ENCODE results near the gene FOXP3.

The FOXP3 gene

GRCh38 chrX:49227726-49228125, 36.8 kb downstream of the FOXP3 start:
- Mint-ChIP-seq H3K9me3 (peaks cover 6% of the 10 kb centered on the region), H3K27ac (no peak overlapping the region), H3K4me3 (no peak overlapping the region), H3K27me3 (peaks cover 24% of the 10 kb centered on the region), H3K4me1 (peaks cover 18% of the 10 kb centered on the region), H3K36me3 (no peaks in the 10 kb centered on the region)
- ATAC-seq = no peak

GRCh38 chrX:49226946-49227345, 37.6 kb downstream of the FOXP3 start:
- Mint-ChIP-seq H3K27me3 (peaks cover 29% of the 10 kb centered on the region), H3K27ac (no peak overlapping the region), H3K9me3 (peaks cover 6% of the 10 kb centered on the region), H3K36me3 (no peaks in the 10 kb centered on the region), H3K4me3 (no peak overlapping the region), H3K4me1 (peaks cover 19% of the 10 kb centered on the region)
- no peak for ATAC-seq

- Mint-ChIP-seq H3K27ac (no peak overlapping the region), H3K4me1 (peaks cover 12% of the 10 kb centered on the region), H3K36me3 (no peaks in the 10 kb centered on the region), H3K9me3 (peaks cover 6% of the 10 kb centered on the region), H3K4me3 (no peak overlapping the region), H3K27me3 (peaks cover 29% of the 10 kb centered on the region)
- no peak for ATAC-seq
Measured at GRCh38 chrX:49225858-49226257, 38.7 kb downstream of the FOXP3 start.

GRCh38 chrX:49221868-49222267, 42.6 kb downstream of the FOXP3 start:
- Mint-ChIP-seq H3K27ac (no peak overlapping the region), H3K36me3 (no peaks in the 10 kb centered on the region), H3K4me1 (peaks cover 7% of the 10 kb centered on the region), H3K27me3 (peaks cover 29% of the 10 kb centered on the region), H3K4me3 (no peak overlapping the region), H3K9me3 (peaks cover 6% of the 10 kb centered on the region)
- no peak for ATAC-seq

- H3K27ac Mint-ChIP-seq = no peak overlapping the region
- no peak overlapping the region for H3K4me3 Mint-ChIP-seq
- H3K27me3 Mint-ChIP-seq = peaks cover 36% of the 10 kb centered on the region
- H3K9me3 Mint-ChIP-seq = peaks cover 6% of the 10 kb centered on the region
- H3K36me3 Mint-ChIP-seq = no peaks in the 10 kb centered on the region
- H3K4me1 Mint-ChIP-seq = peaks cover 7% of the 10 kb centered on the region
- no peak for ATAC-seq
Measured at GRCh38 chrX:49220100-49220499, 44.4 kb downstream of the FOXP3 start.

GRCh38 chrX:49214996-49215526, 49.4 kb downstream of the FOXP3 start:
- no peak for ATAC-seq
- no peak overlapping the region for H3K27ac Mint-ChIP-seq
- no peaks in the 10 kb centered on the region for H3K36me3 Mint-ChIP-seq
- H3K4me3 Mint-ChIP-seq = no peak overlapping the region
- H3K9me3 Mint-ChIP-seq = peaks cover 6% of the 10 kb centered on the region
- peaks cover 8% of the 10 kb centered on the region for H3K27me3 Mint-ChIP-seq
- H3K4me1 Mint-ChIP-seq = no peaks in the 10 kb centered on the region

GRCh38 chrX:49214416-49214815, 50.1 kb downstream of the FOXP3 start:
- H3K27me3 Mint-ChIP-seq = peaks cover 8% of the 10 kb centered on the region
- peaks cover 6% of the 10 kb centered on the region for H3K9me3 Mint-ChIP-seq
- H3K27ac Mint-ChIP-seq = no peak overlapping the region
- no peak for ATAC-seq
- H3K36me3 Mint-ChIP-seq = no peaks in the 10 kb centered on the region
- H3K4me1 Mint-ChIP-seq = no peaks in the 10 kb centered on the region
- H3K4me3 Mint-ChIP-seq = no peak overlapping the region

- H3K9me3 Mint-ChIP-seq = peaks cover 6% of the 10 kb centered on the region
- H3K27me3 Mint-ChIP-seq = peaks cover 8% of the 10 kb centered on the region
- no peak overlapping the region for H3K27ac Mint-ChIP-seq
- no peak for ATAC-seq
- no peaks in the 10 kb centered on the region for H3K4me1 Mint-ChIP-seq
- no peak overlapping the region for H3K4me3 Mint-ChIP-seq
- no peaks in the 10 kb centered on the region for H3K36me3 Mint-ChIP-seq
Measured at GRCh38 chrX:49212861-49213260, 51.6 kb downstream of the FOXP3 start.

GRCh38 chrX:49212209-49212608, 52.3 kb downstream of the FOXP3 start:
- Mint-ChIP-seq H3K4me1 (no peaks in the 10 kb centered on the region), H3K27ac (no peak overlapping the region), H3K27me3 (peaks cover 8% of the 10 kb centered on the region), H3K36me3 (no peaks in the 10 kb centered on the region), H3K4me3 (no peak overlapping the region), H3K9me3 (peaks cover 6% of the 10 kb centered on the region)
- no peak for ATAC-seq

GRCh38 chrX:49211074-49211473, 53.4 kb downstream of the FOXP3 start:
- no peak for ATAC-seq
- no peak overlapping the region for H3K27ac Mint-ChIP-seq
- H3K27me3 Mint-ChIP-seq = peaks cover 7% of the 10 kb centered on the region
- H3K4me3 Mint-ChIP-seq = no peak overlapping the region
- H3K9me3 Mint-ChIP-seq = peaks cover 6% of the 10 kb centered on the region
- H3K36me3 Mint-ChIP-seq = no peaks in the 10 kb centered on the region
- no peaks in the 10 kb centered on the region for H3K4me1 Mint-ChIP-seq

- Mint-ChIP-seq H3K36me3 (no peaks in the 10 kb centered on the region), H3K4me1 (no peaks in the 10 kb centered on the region), H3K27me3 (no peaks in the 10 kb centered on the region), H3K4me3 (no peak overlapping the region), H3K27ac (no peak overlapping the region), H3K9me3 (peaks cover 6% of the 10 kb centered on the region)
- ATAC-seq = no peak
Measured at GRCh38 chrX:49210406-49210805, 54.1 kb downstream of the FOXP3 start.

GRCh38 chrX:49209434-49210251, 54.9 kb downstream of the FOXP3 start:
- Mint-ChIP-seq H3K4me3 (no peak overlapping the region), H3K36me3 (no peaks in the 10 kb centered on the region), H3K9me3 (peaks cover 6% of the 10 kb centered on the region), H3K27me3 (no peaks in the 10 kb centered on the region), H3K4me1 (no peaks in the 10 kb centered on the region), H3K27ac (no peak overlapping the region)
- no peak for ATAC-seq

GRCh38 chrX:49208399-49208798, 56.1 kb downstream of the FOXP3 start:
- Mint-ChIP-seq H3K27me3 (no peaks in the 10 kb centered on the region), H3K4me3 (no peak overlapping the region), H3K4me1 (no peaks in the 10 kb centered on the region), H3K36me3 (no peaks in the 10 kb centered on the region), H3K9me3 (peaks cover 6% of the 10 kb centered on the region), H3K27ac (no peak overlapping the region)
- no peak for ATAC-seq

GRCh38 chrX:49206543-49206942, 58.0 kb downstream of the FOXP3 start:
- H3K4me1 Mint-ChIP-seq = no peaks in the 10 kb centered on the region
- no peak for ATAC-seq
- H3K4me3 Mint-ChIP-seq = no peak overlapping the region
- H3K27me3 Mint-ChIP-seq = no peaks in the 10 kb centered on the region
- H3K27ac Mint-ChIP-seq = no peak overlapping the region
- no peaks in the 10 kb centered on the region for H3K9me3 Mint-ChIP-seq
- H3K36me3 Mint-ChIP-seq = no peaks in the 10 kb centered on the region

GRCh38 chrX:49205443-49205842, 59.1 kb downstream of the FOXP3 start:
- Mint-ChIP-seq H3K27me3 (no peaks in the 10 kb centered on the region), H3K4me1 (peaks cover 5% of the 10 kb centered on the region), H3K27ac (no peak overlapping the region), H3K9me3 (no peaks in the 10 kb centered on the region), H3K4me3 (no peak overlapping the region), H3K36me3 (no peaks in the 10 kb centered on the region)
- no peak for ATAC-seq

GRCh38 chrX:49204709-49205108, 59.8 kb downstream of the FOXP3 start:
- Mint-ChIP-seq H3K27me3 (no peaks in the 10 kb centered on the region), H3K27ac (no peak overlapping the region), H3K4me1 (peaks cover 6% of the 10 kb centered on the region), H3K4me3 (no peak overlapping the region), H3K36me3 (no peaks in the 10 kb centered on the region), H3K9me3 (no peaks in the 10 kb centered on the region)
- no peak for ATAC-seq
